ENCODE measurements around the gene BABAM1.
"Not testable (repeated sequence)": the region's sequence is repeated elsewhere in the genome, so short reads cannot be mapped to it uniquely, and the experiment has no call there.

The BABAM1 gene

DNA sequence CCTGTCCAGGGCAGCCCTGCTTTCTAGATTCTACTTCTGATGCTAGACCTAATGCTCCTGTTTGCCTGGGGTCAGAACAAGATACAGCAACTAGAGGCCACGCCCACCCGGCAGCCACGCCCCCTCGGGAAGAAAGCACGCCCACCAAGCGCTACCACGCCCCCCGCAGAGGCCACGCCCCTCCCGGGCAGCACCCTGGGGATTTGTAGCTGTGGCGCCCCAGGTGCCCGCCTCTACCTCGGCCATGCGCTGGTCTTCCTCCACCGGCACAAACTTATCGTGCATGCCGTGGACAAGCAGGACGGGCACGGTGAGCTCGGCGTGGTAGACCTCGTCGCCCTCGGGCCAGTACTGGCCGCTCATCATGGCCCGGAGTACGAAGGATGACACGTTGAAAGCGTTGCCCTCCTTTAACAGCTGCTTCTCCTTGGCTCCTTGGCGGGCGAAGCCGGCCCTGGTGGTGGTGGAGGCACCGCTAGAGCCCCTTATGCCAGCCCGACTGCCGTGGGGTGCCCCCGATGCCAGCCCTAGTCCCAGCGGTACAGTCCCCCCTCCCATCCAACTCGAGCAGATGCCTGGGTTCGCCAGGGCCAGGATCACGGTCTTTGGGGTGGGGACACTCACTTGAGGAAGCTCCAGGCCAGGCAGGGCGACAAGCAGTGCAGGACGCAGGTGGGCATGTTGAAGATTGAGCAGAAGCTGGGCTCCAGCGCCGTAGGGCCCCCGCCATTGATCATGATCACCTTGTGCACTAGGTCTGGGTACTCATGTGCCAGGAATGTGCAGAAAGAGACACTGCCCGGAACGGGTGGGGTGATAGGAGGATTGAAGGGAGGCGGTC is 27.0 kb downstream of the BABAM1 start:
- peak; percentile 62 for DNase-seq (ENCODE audit: insufficient read length, low spot score)
- FAIRE-seq: peak; percentile 56
- TF ChIP-seq POLR2AphosphoS5 (IDR thresholded peaks at IDR 0.05; ENCODE audit: low read depth, low read length): no peak
- TF ChIP-seq SPI1 (IDR thresholded peaks at IDR 0.05; ENCODE audit: low read depth, low read length): no peak
- TF ChIP-seq TAF1 (IDR thresholded peaks at IDR 0.05; ENCODE audit: low read depth, low read length): no peak
- TF ChIP-seq PAX5 (IDR thresholded peaks at IDR 0.05; ENCODE audit: insufficient read depth, low read length, severe bottlenecking): no peak
- no peak for TF ChIP-seq POLR2A (IDR thresholded peaks at IDR 0.05; ENCODE audit: low read depth, low read length)
- no peak for TF ChIP-seq POU2F2 (IDR thresholded peaks at IDR 0.05; ENCODE audit: low read depth, low read length)

DNA sequence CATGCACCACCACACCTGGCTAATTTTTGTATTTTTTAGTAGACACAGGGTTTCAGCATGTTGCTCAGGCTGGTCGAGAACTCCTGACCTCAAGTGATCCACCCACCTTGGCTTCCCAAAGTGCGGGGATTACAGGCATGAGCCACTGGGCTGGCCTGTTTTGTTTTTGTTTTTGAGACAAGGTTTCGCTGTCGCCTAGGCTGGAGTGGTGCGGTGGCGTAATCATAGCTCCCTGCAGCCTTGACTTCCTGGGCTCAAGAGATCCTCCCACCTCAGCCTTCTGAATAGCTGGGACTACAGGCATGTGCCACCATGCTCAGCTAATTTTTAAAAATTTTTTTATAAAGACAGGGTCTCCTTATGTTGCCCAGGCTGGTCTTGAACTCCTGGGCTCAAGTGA is 28.3 kb downstream of the BABAM1 start:
- FAIRE-seq; DNase-seq (ENCODE audit: insufficient read length, low spot score): not testable (repeated sequence)

- DNase-seq (ENCODE audit: insufficient read length, low spot score): no peak
- FAIRE-seq: no peak
- TF ChIP-seq POLR2AphosphoS5 (IDR thresholded peaks at IDR 0.05; ENCODE audit: low read depth, low read length): no peak
- TF ChIP-seq POLR2A (IDR thresholded peaks at IDR 0.05; ENCODE audit: low read depth, low read length): no peak
- TF ChIP-seq SPI1 (IDR thresholded peaks at IDR 0.05; ENCODE audit: low read depth, low read length): no peak
- no peak for TF ChIP-seq PAX5 (IDR thresholded peaks at IDR 0.05; ENCODE audit: insufficient read depth, low read length, severe bottlenecking)
- no peak for TF ChIP-seq POU2F2 (IDR thresholded peaks at IDR 0.05; ENCODE audit: low read depth, low read length)
- TF ChIP-seq TAF1 (IDR thresholded peaks at IDR 0.05; ENCODE audit: low read depth, low read length): no peak
Measured at GRCh38 chr19:17296273-17296672, 29.0 kb downstream of the BABAM1 start.

DNA sequence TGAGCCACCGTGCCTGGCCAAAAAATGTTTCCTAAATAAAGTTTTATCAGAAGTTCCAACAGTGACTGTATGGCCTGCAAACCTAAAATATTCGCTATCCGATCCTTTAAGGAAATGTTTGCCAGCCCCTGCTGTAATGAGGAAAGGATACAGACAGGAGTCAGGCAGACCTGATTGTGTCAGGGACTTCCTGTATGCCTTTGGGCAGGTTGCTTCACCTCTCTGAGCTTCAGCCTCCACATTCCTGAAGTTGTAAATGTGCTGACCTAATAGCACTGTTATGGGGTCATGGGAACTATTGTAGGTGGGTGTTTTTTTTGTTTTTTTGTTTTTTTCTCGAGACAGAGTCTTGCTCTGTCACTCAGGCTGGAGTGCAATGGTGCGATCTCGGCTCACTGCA is 29.7 kb downstream of the BABAM1 start:
- DNase-seq (ENCODE audit: insufficient read length, low spot score) (no peak), FAIRE-seq (no peak)
- TF ChIP-seq POLR2AphosphoS5 (IDR thresholded peaks at IDR 0.05; ENCODE audit: low read depth, low read length): no peak
- TF ChIP-seq POLR2A (IDR thresholded peaks at IDR 0.05; ENCODE audit: low read depth, low read length): no peak
- TF ChIP-seq PAX5 (IDR thresholded peaks at IDR 0.05; ENCODE audit: insufficient read depth, low read length, severe bottlenecking): no peak
- no peak for TF ChIP-seq TAF1 (IDR thresholded peaks at IDR 0.05; ENCODE audit: low read depth, low read length)
- no peak for TF ChIP-seq POU2F2 (IDR thresholded peaks at IDR 0.05; ENCODE audit: low read depth, low read length)

GRCh38 chr19:17300992-17301619 is 33.9 kb downstream of the BABAM1 start:
- DNase-seq (ENCODE audit: insufficient read length, low spot score) (no peak), FAIRE-seq (no peak)
- TF ChIP-seq SPI1 (IDR thresholded peaks at IDR 0.05; ENCODE audit: low read depth, low read length): no peak
- TF ChIP-seq TAF1 (IDR thresholded peaks at IDR 0.05; ENCODE audit: low read depth, low read length): no peak
- TF ChIP-seq POLR2AphosphoS5 (IDR thresholded peaks at IDR 0.05; ENCODE audit: low read depth, low read length): no peak
- TF ChIP-seq POU2F2 (IDR thresholded peaks at IDR 0.05; ENCODE audit: low read depth, low read length): no peak
- TF ChIP-seq POLR2A (IDR thresholded peaks at IDR 0.05; ENCODE audit: low read depth, low read length): no peak
- no peak for TF ChIP-seq PAX5 (IDR thresholded peaks at IDR 0.05; ENCODE audit: insufficient read depth, low read length, severe bottlenecking)

DNA sequence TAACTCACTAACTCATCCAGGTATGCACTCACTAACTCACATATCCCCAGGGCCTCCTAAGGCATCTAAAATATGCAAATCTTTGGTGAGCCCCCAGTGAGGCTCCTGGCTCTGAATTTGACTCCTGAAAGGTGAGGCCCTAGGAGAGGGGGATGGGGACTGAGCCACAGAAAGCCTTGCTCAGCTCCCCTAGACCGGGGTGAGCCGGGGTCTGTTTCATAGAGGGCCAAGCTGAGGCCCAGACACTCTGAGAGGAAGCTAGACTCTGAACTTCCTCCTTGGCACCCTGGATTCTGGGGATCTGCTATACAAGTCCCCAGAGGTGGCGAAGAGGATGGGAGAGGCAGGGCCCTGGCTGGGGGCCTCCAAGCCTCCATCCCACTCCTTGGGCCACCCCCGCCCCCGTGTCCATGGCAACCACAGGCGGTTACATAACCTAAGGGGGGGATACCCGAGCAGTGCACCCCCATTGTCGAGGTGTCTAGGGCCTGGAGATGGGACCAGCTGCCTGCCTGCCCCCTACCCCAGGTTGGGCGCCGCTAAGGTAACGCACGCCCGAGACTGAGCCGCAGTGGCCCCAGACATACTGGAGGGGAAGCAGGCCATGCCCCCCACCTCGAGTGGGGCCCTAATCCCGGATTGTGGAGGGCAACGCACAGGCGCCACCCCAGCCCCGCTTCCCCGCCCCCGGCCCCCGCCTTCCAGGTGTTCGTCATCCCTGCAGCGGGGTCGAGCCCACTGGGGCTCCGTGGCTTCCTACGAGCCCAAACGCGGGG is 35.3 kb downstream of the BABAM1 start:
- TF ChIP-seq POU2F2 (IDR thresholded peaks at IDR 0.05; ENCODE audit: low read depth, low read length) (no peak; the same call in 1 of the 2 replicates), POLR2A (IDR thresholded peaks at IDR 0.05; ENCODE audit: low read depth, low read length) (no peak), PAX5 (IDR thresholded peaks at IDR 0.05; ENCODE audit: insufficient read depth, low read length, severe bottlenecking) (no peak), SPI1 (IDR thresholded peaks at IDR 0.05; ENCODE audit: low read depth, low read length) (no peak), POLR2AphosphoS5 (IDR thresholded peaks at IDR 0.05; ENCODE audit: low read depth, low read length) (no peak), TAF1 (IDR thresholded peaks at IDR 0.05; ENCODE audit: low read depth, low read length) (no peak)
- DNase-seq (ENCODE audit: insufficient read length, low spot score): no peak
- FAIRE-seq: peak; percentile 20

GRCh38 chr19:17303167-17303939 is 36.1 kb downstream of the BABAM1 start, which contains the start of gene ABHD8:
Gene ABHD8 (minus strand): TSS chr19:17303425. CDS start chr19:17301616, 1,809 bp downstream.
- peak; percentile 51 for TF ChIP-seq SPI1 (IDR thresholded peaks at IDR 0.05; ENCODE audit: low read depth, low read length)
- TF ChIP-seq POLR2A (IDR thresholded peaks at IDR 0.05; ENCODE audit: low read depth, low read length): 0 out of 2 replicates have a peak, but pooled peaks have one; percentile 31
- no peak for TF ChIP-seq POU2F2 (IDR thresholded peaks at IDR 0.05; ENCODE audit: low read depth, low read length)
- peak; percentile 98 for FAIRE-seq

GRCh38 chr19:17303940-17304267 is 36.7 kb downstream of the BABAM1 start:
- no peak for DNase-seq (ENCODE audit: insufficient read length, low spot score)
- FAIRE-seq: no peak
- TF ChIP-seq PAX5 (IDR thresholded peaks at IDR 0.05; ENCODE audit: insufficient read depth, low read length, severe bottlenecking) (no peak), POLR2AphosphoS5 (IDR thresholded peaks at IDR 0.05; ENCODE audit: low read depth, low read length) (no peak), POLR2A (IDR thresholded peaks at IDR 0.05; ENCODE audit: low read depth, low read length) (no peak), TAF1 (IDR thresholded peaks at IDR 0.05; ENCODE audit: low read depth, low read length) (no peak), POU2F2 (IDR thresholded peaks at IDR 0.05; ENCODE audit: low read depth, low read length) (no peak), SPI1 (IDR thresholded peaks at IDR 0.05; ENCODE audit: low read depth, low read length) (no peak)

More at GRCh38 chr19:17303167-17303939, 36.1 kb downstream of the BABAM1 start, which contains the start of gene ABHD8:
- DNase-seq (ENCODE audit: insufficient read length, low spot score): peak; percentile 91

All from GM12891 (cell line).